ENCODE data around the gene BCO1. TPM values are rescaled to one million over a fixed set of nuclear protein-coding genes. Genes with fewer than 3 reads are reported as not detected.

The BCO1 gene
- total RNA-seq, 1 donor from 2014 or later, result 0.81 TPM

GRCh38 chr16:81232740-81233367 is 5.6 kb upstream of the BCO1 start:
- no peak for DNase-seq (ENCODE audit: low spot score)

GRCh38 chr16:81237282-81237681 is 1.2 kb upstream of the BCO1 start:
- DNase-seq (ENCODE audit: low spot score), result no peak

DNA sequence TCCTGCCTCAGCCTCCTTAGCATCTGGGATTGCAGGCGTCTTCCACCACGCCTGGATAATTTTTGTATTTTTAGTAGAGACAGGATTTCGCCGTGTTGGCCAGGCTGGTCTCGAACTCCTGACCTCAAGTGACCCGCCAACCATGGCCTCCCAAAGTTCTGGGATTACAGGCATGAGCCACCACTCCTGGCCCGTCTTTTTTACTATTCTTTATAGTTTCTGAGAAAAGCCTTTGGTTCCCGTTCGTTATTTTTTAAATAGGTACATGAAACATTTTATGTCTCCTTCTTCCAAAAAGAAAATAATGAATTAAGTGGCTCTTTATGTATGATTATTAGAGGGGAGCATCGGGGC is 570 bp upstream of the BCO1 start:
- DNase-seq (ENCODE audit: low spot score), result no peak

- no peak for DNase-seq (ENCODE audit: low spot score)
Observed at GRCh38 chr16:81239367-81240121, 1.1 kb downstream of the BCO1 start.

GRCh38 chr16:81241706-81242105 is 3.2 kb downstream of the BCO1 start:
- DNase-seq (ENCODE audit: low spot score), result no peak

DNA sequence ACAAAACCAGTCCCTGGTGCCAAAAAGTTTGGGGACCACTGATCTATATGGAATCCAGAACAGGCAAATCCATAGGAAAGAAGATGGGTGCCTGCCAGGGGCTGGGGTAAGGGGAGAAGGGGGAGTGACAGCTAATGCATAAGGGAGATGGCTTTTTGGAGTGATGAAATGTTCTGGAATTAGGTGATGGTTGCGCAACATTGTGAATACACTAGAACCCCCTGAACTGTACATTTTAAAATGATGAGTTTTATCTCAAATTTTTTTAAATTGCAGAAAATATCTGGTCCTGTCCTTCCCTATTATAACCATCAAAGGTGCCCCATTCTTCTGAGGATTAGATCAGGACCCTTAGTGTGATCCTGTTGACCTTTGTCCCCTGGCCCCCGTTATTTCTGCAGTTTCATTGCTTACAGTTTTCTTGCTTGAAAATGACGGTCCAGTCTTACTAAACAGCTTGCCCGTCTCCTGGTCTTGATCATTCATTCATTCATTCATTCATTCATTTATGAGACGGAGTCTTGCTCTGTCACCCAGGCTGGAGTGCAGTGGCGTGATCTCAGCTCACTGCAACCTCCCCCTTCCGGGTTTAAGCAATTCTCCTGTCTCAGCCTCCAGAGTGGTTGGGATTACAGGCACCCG is 4.6 kb downstream of the BCO1 start:
- DNase-seq (ENCODE audit: low spot score), result no peak

DNA sequence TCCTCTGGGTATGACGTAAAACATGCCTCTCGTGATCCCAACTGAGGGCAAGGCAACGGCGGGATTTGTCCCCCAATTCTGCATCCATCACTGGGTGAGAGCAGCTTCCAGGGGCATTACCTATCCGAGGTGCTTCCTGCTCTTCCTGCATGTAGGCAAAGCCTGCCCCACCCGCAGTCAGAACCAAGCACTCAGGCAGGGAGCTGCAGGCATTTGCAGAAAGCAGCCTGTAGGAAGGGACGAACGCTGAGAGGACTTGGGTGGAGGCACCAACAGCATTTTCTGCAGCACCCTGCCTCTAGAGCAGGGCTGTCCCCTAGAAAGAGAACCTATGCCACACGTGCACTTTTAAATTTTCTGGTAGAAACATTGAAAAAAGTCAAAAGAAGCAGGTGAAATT is 5.5 kb downstream of the BCO1 start:
- no peak for DNase-seq (ENCODE audit: low spot score)

DNA sequence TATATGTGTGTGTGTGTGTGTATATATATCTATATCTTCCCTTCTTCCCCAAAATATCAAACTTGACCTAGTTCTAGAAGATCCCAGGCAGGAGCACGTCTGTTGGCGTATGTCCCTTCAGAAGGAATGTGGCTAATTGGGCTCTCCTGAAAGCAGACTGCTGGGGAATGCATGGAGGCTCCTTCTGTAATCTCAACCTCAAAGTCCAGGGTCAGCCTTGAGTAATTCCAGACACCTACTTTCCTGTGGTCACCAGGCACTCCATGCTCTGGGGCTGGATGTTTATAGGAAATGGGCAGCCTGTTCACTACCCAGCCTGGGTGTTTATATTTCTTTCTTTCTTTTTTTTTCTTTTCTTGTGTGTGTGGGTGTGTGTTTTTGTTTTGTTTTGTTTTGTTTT is 13.4 kb downstream of the BCO1 start:
- DNase-seq (ENCODE audit: low spot score), result no peak

GRCh38 chr16:81253141-81253540 is 14.7 kb downstream of the BCO1 start:
- no peak for DNase-seq (ENCODE audit: low spot score)

DNA sequence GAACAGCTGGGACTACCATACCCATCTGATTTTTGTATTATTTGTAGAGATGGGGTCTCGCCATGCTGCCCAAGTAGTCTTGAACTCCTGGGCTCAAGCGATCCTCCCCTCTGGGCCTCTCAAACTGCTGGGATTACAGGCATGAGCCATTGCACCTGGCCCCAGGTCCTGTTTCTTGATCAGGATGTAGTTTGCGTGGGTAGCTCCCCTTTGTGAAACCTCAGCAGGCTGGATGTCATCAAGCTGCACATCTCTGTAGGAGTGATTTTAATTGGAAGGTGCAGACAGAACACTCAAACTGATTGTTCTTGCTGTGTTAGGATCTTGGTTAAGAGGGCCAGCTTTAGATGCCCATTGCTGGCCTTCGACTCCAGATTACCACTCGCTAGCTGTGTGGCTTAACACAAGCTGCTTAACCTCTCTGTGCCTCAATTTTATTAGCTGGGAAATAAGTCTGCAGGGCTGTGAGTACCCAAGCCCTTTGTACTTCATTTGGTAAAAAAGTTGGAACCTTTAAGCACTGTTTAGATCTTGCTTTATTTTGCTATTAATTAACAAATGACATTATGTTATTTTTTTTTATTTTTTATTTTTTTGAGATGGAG is 16.5 kb downstream of the BCO1 start:
- no peak for DNase-seq (ENCODE audit: low spot score)

- no peak for DNase-seq (ENCODE audit: low spot score)
Observed at GRCh38 chr16:81259916-81260315, 21.4 kb downstream of the BCO1 start.

DNA sequence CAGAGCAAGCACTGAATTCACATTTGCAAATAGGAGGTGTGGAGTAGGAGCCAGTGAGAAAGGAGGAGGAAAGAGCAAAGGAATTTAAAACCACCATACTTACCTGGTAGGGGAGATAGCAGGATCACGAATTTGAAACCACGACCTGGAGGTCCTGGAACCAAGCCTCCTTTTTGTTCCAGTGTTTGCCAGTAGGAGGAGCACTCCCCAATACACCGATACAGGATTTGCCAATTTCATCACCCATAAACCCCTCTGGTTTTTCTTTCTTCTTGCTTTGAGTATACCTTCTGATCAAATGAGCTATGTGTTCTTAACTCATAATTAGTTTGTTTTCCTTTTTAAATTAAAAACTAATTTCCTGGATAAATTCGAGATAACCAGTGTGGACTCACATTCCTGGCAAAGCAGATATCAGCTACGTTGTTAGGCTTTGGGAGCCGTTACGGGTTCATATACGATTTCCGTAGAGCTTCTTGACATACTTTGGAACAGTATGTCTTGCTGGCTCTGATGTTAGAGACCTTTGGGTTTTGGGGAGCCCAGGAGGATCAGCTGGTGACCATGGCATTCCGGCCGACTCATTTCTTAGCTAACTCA is 22.7 kb downstream of the BCO1 start:
- DNase-seq (ENCODE audit: low spot score), result no peak

DNA sequence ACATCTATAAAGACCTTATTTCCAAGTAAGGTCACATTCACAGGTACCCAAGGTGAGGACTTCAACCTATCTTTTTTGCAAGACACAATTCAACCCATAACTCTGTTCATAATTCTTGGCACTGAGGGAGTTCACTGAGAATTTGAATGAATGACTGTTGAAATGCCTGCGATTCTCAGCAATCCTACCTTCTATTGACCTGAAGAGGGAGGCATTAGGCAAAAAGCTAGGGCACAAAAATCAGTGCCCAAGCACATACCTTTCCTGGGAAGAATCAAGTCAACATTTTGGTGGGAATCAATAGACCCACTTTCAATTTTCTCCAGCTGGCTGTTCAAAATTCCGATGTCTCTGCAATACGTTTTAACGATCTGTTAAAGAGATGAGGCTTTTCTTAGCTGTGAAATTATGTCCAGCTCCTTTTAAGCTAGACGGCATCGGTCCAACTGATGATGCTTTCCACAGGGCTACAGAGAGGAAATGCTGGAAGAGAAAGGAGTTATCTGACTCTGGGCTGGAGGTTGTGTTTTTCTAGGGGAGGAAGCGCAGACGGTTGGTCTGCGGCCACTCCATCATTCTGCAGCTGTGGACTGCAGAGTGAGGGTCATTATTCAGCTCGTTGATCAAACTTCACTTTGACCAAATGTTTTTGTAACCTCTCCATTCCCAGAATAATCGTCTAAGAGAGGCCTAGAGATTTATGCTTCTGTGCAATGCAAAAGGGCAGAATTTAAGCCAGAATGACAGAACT is 25.2 kb downstream of the BCO1 start:
- DNase-seq (ENCODE audit: low spot score), result no peak

DNA sequence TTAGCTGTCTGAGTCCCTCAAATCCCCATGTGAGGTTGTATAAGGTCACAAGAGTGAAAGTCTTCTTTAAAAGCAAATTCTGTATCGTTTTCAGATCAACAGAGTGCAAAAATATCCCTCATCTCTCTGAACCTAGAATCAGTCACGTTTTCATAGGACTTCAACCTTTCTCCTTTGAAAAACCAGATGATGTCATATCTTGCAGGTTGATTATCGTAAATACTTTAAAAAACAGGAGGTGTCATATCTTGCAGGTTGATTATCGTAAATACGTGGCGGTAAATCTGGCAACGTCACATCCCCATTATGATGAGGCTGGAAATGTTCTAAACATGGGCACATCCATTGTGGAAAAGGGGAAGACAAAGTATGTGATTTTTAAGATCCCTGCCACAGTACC is 25.9 kb downstream of the BCO1 start:
- no peak for DNase-seq (ENCODE audit: low spot score)

- no peak for DNase-seq (ENCODE audit: low spot score)
Observed at GRCh38 chr16:81265052-81265451, 26.6 kb downstream of the BCO1 start.

DNA sequence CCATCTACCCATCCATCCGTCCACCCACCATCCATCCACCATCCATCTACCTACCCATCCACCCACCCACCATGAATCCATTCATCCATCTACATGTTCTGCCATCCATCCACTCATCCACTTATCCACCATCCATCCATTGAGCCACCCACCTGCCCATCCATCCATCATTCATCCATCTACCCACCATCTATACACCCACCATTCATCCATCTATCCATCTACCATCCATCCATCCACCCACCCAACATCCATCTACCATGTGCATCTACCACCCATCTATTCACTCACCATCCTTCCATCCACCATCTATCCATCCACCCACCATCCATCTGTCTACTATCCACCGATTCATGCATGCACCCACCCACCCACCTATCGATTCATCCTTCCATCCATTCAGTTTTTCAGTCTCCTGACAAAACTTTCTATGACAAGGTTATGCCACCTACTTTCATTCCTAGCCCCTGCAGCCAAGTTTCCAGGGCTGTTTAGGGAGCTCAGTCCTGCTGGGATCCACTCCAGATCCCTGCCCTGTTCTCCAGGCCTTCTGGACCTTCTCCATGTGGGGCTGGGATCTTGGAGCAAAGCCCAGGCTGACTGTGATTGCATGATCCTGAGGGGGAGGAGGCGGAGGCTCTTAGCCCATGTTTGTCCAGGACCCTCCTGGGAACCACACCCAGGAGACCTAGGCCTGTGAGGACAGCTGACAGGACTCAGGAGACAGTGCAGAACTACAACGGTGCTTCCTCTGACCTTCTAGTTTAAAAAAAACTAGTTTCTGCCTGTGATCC is 27.4 kb downstream of the BCO1 start:
- peak; percentile 84 for DNase-seq (ENCODE audit: low spot score)

DNA sequence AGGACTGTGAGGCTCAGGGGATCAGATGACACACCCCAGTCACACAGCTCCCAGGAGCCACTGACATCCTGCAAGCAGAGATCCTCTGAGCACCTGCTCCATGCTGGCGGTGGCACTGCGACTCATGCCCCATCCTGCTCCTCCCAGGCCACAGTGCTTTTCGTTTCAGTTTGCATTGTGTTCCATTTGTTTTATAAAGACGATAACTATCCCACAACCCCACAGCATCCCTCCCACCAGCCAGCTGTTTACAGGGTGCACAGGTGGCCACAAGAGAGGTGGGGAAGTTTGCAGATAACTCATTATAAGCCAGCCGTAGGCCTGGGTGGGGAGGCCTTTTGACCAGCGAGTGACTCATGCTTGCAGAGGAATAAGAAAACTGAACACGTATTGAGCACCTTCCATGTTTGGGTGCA is 28.2 kb downstream of the BCO1 start:
- no peak for DNase-seq (ENCODE audit: low spot score)

DNA sequence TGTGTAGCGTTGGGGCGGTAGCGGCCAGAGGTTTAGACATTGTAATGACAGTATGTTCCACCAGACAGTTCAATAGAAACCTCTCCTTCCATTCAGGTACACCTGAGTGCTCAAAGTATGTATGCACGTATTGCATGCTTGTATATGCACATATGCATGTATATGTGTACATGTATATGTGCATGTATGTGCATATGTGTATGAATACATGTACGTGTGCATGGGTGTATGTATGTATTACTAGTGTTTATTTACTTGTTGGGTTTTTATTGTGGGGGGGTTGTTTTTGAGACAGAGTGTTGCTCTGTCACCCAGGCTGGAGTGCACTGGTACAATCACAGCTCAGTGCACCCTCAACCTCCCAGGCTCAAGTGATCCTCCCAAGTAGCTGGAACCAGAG is 30.0 kb downstream of the BCO1 start:
- DNase-seq (ENCODE audit: low spot score), result no peak

DNA sequence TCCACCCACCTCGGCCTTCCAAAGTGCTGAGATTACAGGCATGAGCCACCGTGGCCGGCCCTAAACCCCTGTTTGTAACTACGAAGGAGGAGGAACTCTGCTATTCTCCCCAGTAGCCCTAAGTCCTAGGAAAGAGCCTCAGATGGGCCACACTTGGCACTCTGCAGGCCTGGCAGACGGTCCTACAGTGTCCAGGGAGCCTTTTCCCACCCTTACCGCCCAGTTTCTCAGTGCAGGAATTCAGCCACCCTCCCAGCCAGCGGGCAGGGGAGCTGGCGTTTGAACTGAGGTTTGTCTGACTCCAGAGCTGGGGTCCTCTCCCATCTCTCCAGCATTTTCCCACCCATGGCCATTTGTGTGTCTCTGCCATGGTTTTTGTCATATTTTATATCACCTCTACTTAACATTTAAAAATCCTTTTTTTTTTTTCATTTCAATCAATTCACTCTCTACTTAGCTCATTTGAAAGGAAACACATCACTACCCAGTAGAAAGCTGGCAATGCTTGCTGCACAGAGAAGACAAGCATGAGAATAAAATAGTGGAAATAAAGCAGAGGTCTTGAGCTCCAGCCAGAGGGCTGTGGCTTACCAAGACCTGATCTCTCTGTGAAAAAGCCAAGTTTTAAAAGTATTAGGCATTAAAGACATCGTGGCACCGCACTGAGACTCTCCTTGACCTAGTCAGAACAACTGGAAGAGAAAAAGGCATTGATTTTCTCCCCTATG is 34.9 kb downstream of the BCO1 start:
- DNase-seq (ENCODE audit: low spot score), result no peak

- DNase-seq (ENCODE audit: low spot score), result no peak
Observed at GRCh38 chr16:81275064-81275532, 36.6 kb downstream of the BCO1 start.

All from ureter (tissue), 1 donor.